Liver (tissue), 9 donors: ENCODE data around the gene FAM209B. TPM values are rescaled to one million over a fixed set of nuclear protein-coding genes. Genes with fewer than 3 reads are reported as not detected.

Experiments used
- DNase-seq: peaks from one replicate; pipeline ENCODE4 v3.0.0-alpha.2; 2017; ENCODE audit warnings: low spot score
- H3K27ac ChIP-seq, 2 donors: one replicate each; pipeline ENCODE4 v1.7.0; 2013; ENCODE audit warnings: inconsistent platforms in 2 of 2, low read length in 2 of 2, control low read depth in 1 of 2, low read depth in 1 of 2, mild to moderate bottlenecking in 1 of 2
- H3K27me3 ChIP-seq, 4 donors: one replicate each; pipeline versions ENCODE4 v1.6.1 to v1.7.0; 2013; ENCODE audit warnings: low read length in 3 of 4, inconsistent platforms in 1 of 4, mild to moderate bottlenecking in 1 of 4, moderate library complexity in 1 of 4; ENCODE audit not compliant: control insufficient read depth in 4 of 4, insufficient read depth in 4 of 4
- H3K36me3 ChIP-seq, 4 donors: one replicate each; pipeline versions ENCODE4 v1.6.1 to v1.7.0; 2013; ENCODE audit warnings: low read length in 3 of 4, mild to moderate bottlenecking in 3 of 4, low read depth in 1 of 4, moderate library complexity in 1 of 4; ENCODE audit not compliant: control insufficient read depth in 4 of 4, insufficient read depth in 3 of 4
- H3K4me1 ChIP-seq, 4 donors: one replicate each; pipeline versions ENCODE4 v1.6.1 to v1.7.0; 2013; ENCODE audit warnings: low read length in 3 of 4, mild to moderate bottlenecking in 3 of 4, moderate library complexity in 1 of 4; ENCODE audit not compliant: control insufficient read depth in 4 of 4, insufficient read depth in 4 of 4
- H3K4me3 ChIP-seq, 3 donors: one replicate each; pipeline versions ENCODE4 v1.6.1 to v1.7.0; 2013; ENCODE audit warnings: low read length in 3 of 3, control low read depth in 1 of 3, low read depth in 1 of 3, mild to moderate bottlenecking in 1 of 3
- H3K9ac ChIP-seq, 2 donors: one replicate each; pipeline ENCODE4 v1.7.0; 2013; ENCODE audit warnings: low read length in 2 of 2, mild to moderate bottlenecking in 2 of 2, moderate library complexity in 2 of 2, control low read depth in 1 of 2, low read depth in 1 of 2
- H3K9me3 ChIP-seq, 4 donors: one replicate each; pipeline versions ENCODE4 v1.6.1 to v1.7.0; 2013; ENCODE audit warnings: low read length in 3 of 4; ENCODE audit not compliant: control insufficient read depth in 4 of 4
- CTCF ChIP-seq: fragments of 150-350 bp; IDR thresholded peaks from 2 replicates; pipeline ENCODE4 v1.5.1; 2017; ENCODE audit warnings: improper control_type of control experiment, low read depth, low read length; ENCODE audit not compliant: missing input control
- EGR1 ChIP-seq, 2 donors: IDR thresholded peaks; 2 replicates each; pipeline ENCODE4 v1.6.1; 2016 to 2018; ENCODE audit warnings: antibody characterized with exemption in 2 of 2, low read depth in 2 of 2
- FOXA2 ChIP-seq: IDR thresholded peaks from 2 replicates; pipeline ENCODE4 v1.6.1; 2016; ENCODE audit warnings: antibody characterized with exemption
- GABPA ChIP-seq, 2 donors: IDR thresholded peaks in 1 of 2; conservative IDR thresholded peaks in 1 of 2; 2 replicates each; pipeline ENCODE4 v1.6.1; 2016; ENCODE audit warnings: antibody characterized with exemption in 2 of 2, mild to moderate bottlenecking in 1 of 2, moderate library complexity in 1 of 2
- HNF4A ChIP-seq, 2 donors: conservative IDR thresholded peaks; 2 replicates each; pipeline ENCODE4 v1.6.1; 2016; ENCODE audit warnings: antibody characterized with exemption in 2 of 2, mild to moderate bottlenecking in 2 of 2
- HNF4G ChIP-seq: IDR thresholded peaks from 2 replicates; pipeline ENCODE4 v1.6.1; 2016; ENCODE audit warnings: antibody characterized with exemption
- JUND ChIP-seq, 2 donors: IDR thresholded peaks; 2 replicates each; pipeline ENCODE4 v1.6.1; 2016; ENCODE audit warnings: antibody characterized with exemption in 2 of 2
- NR2F2 ChIP-seq: IDR thresholded peaks from 2 replicates; pipeline ENCODE4 v1.6.1; 2016; ENCODE audit warnings: antibody characterized with exemption
- RAD21 ChIP-seq, 2 donors: IDR thresholded peaks; 2 replicates each; pipeline ENCODE4 v1.6.1; 2016; ENCODE audit warnings: antibody characterized with exemption in 2 of 2, mild to moderate bottlenecking in 2 of 2
- RXRA ChIP-seq, 2 donors: IDR thresholded peaks; 2 replicates each; pipeline ENCODE4 v1.6.1; 2017 to 2018; ENCODE audit warnings: antibody characterized with exemption in 2 of 2, mild to moderate bottlenecking in 1 of 2
- SP1 ChIP-seq: IDR thresholded peaks from 2 replicates; pipeline ENCODE4 v1.6.1; 2018; ENCODE audit warnings: antibody characterized with exemption, mild to moderate bottlenecking
- YY1 ChIP-seq: IDR thresholded peaks from 2 replicates; pipeline ENCODE4 v1.6.1; 2016; ENCODE audit warnings: antibody characterized with exemption, mild to moderate bottlenecking
- WGBS: extraction: QIAGEN DNeasy Blood & Tissue Kit; methylation state at CpG from one replicate; pipeline ENCODE4 v1.1.7; 2013; 5-methylcytosine and 5-hydroxymethylcytosine counted together
- polyA plus RNA-seq, 2 donors: library from polyadenylated mRNA; stranded (reverse) in 1 of 2; unstranded in 1 of 2; fragments of 200-250 nt in 1 of 2; fragments of >200 nt in 1 of 2; fragmentation: Nextera tagmentation in 1 of 2; extraction: Ambion mirVana in 1 of 2; gene quantifications; one replicate each; pipeline versions ENCODE4 v1.2.1 to v1.2.3, GENCODE V29; 2013 to 2015
- total RNA-seq, 2 donors: library from RNA; depleted of rRNA; stranded (reverse); fragments of >200 nt; gene quantifications; one replicate each; pipeline ENCODE4 v1.2.3, GENCODE V29; 2014
- TF ChIP-seq, protein P1 (sequence below): IDR thresholded peaks from 2 replicates; pipeline ENCODE4 v1.6.1; 2016; ENCODE audit warnings: antibody characterized with exemption
- TF ChIP-seq, protein P2 (sequence below): IDR thresholded peaks from 2 replicates; pipeline ENCODE4 v1.6.1; 2016; ENCODE audit warnings: antibody characterized with exemption
- donor health status: healthy.
- donor health status: healthy.
- donor health status: healthy.
- donor health status: healthy.
- donor health status: healthy.

The FAM209B gene
- total and polyA plus RNA-seq, 4 donors: 0.38 TPM; not detected in 3

DNA sequence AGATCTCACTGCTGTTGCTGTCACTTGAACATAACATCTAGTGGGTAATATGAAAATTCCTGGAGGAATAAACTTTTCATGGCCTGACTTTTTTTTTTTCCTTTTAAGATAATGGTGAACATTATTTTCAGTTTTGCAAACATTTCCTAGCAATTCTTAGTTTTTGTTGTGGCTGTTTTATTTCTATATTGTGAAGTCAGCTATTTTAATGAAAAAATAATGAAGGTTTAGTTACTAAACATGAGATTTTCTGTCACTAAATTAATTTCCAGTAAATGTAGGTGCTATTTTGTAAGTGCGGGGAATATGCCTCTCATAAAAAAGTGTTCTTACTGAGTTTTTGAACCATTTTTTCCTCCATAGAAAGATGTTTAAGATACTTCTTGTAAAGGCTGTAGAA, 31.9 kb upstream of the FAM209B start (continued):
- TF ChIP-seq, protein P1, sequence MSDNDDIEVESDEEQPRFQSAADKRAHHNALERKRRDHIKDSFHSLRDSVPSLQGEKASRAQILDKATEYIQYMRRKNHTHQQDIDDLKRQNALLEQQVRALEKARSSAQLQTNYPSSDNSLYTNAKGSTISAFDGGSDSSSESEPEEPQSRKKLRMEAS: no peak
- no peak for TF ChIP-seq NR2F2
- no peak for TF ChIP-seq FOXA2
- TF ChIP-seq SP1: no peak
- no peak for TF ChIP-seq YY1

- TF ChIP-seq SP1: no peak
- no peak for TF ChIP-seq EGR1 (IDR thresholded peaks at IDR 0.05; ENCODE audit: low read depth in 2 of 2)
- TF ChIP-seq GABPA (IDR thresholded peaks at IDR 0.05 in 1 of 2, conservative IDR thresholded peaks at IDR 0.05 in 1 of 2): no peak
- TF ChIP-seq, protein P2, sequence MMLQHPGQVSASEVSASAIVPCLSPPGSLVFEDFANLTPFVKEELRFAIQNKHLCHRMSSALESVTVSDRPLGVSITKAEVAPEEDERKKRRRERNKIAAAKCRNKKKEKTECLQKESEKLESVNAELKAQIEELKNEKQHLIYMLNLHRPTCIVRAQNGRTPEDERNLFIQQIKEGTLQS: no peak
- H3K36me3 ChIP-seq: peaks cover 0 to 4% (median under 1%) of the 10 kb centered on the region in 4 donors
- H3K27ac ChIP-seq: no peak overlapping the region
- H3K4me3 ChIP-seq: no peak overlapping the region
- H3K9ac ChIP-seq: no peak overlapping the region
- H3K27me3 ChIP-seq: no peaks in the 10 kb centered on the region
- H3K4me1 ChIP-seq: no peaks in the 10 kb centered on the region
- no peak for DNase-seq
- WGBS: 91% methylated on average over 8 of the region's 8 CpGs
- H3K9me3 ChIP-seq: no peaks in the 10 kb centered on the region
Measured at GRCh38 chr20:56503916-56504315, 29.1 kb upstream of the FAM209B start.

- H3K27ac ChIP-seq: no peak overlapping the region
- TF ChIP-seq CTCF (peak; percentile 15), JUND (IDR thresholded peaks at IDR 0.05) (no peak)
- no peaks in the 10 kb centered on the region for H3K4me1 ChIP-seq
- no peak for DNase-seq
- H3K4me3 ChIP-seq: no peak overlapping the region
- no peak overlapping the region for H3K9ac ChIP-seq
- peaks cover 0 to 4% (median under 1%) of the 10 kb centered on the region in 4 donors for H3K36me3 ChIP-seq
- H3K27me3 ChIP-seq: no peaks in the 10 kb centered on the region
- 87% methylated on average over 9 of the region's 9 CpGs for WGBS
- H3K9me3 ChIP-seq: no peaks in the 10 kb centered on the region
Measured at GRCh38 chr20:56504373-56505005, 28.6 kb upstream of the FAM209B start.

- H3K27me3 ChIP-seq: no peaks in the 10 kb centered on the region
- H3K4me3 ChIP-seq: no peak overlapping the region
- no peak overlapping the region for H3K27ac ChIP-seq
- TF ChIP-seq HNF4G (no peak), RAD21 (IDR thresholded peaks at IDR 0.05) (peak in 1 of 2 donors; percentile 9), HNF4A (conservative IDR thresholded peaks at IDR 0.05) (no peak), NR2F2 (peak; percentile 36), RXRA (IDR thresholded peaks at IDR 0.05) (no peak), GABPA (IDR thresholded peaks at IDR 0.05 in 1 of 2, conservative IDR thresholded peaks at IDR 0.05 in 1 of 2) (no peak), EGR1 (IDR thresholded peaks at IDR 0.05; ENCODE audit: low read depth in 2 of 2) (no peak), CTCF (no peak)
- TF ChIP-seq, protein P2: no peak
- WGBS: 46% methylated on average over 3 of the region's 3 CpGs
- no peaks in the 10 kb centered on the region for H3K9me3 ChIP-seq
- no peak overlapping the region for H3K9ac ChIP-seq
- H3K36me3 ChIP-seq: peaks cover 0 to 2% (median 0%) of the 10 kb centered on the region in 4 donors
- H3K4me1 ChIP-seq: no peaks in the 10 kb centered on the region
- DNase-seq: no peak
Measured at GRCh38 chr20:56506103-56506502, 26.9 kb upstream of the FAM209B start.
